ENCODE results near the gene LEF1.

GRCh38 chr4:108094923-108095482 is 73.7 kb downstream of the LEF1 start:
- no peak for TF ChIP-seq CTCF (IDR thresholded peaks at IDR 0.05)
- no peak for TF ChIP-seq POLR2A (IDR thresholded peaks at IDR 0.05)

Data from prostate gland (tissue), 2 donors.